Endothelial cell of umbilical vein (primary cell): Measurements from ENCODE around the gene RAB39A. TPM values are rescaled to one million over a fixed set of nuclear protein-coding genes. Genes with fewer than 3 reads are reported as not detected.

Source experiments
- BruUV-seq: library from RNA; stranded (reverse); fragments of 400-500 nt; replicated peaks from 2 replicates; lab custom pipeline; 2021; lab: Mats Ljungman, UMichigan
- CTCF ChIA-PET: fragments of 300-600, 350-600 bp; sonication (Branson Sonifier 250); formaldehyde crosslinking; loops from one replicate; lab custom pipeline; 2021; ENCODE audit warnings: antibody characterized with exemption, inconsistent platforms; lab: Charles Lee
- POLR2A ChIA-PET: fragments of 300-600, 350-600 bp; sonication (Branson Sonifier 250); formaldehyde crosslinking; loops from one replicate; lab custom pipeline; 2021; ENCODE audit warnings: antibody characterized with exemption, inconsistent platforms; lab: Charles Lee
- DNase-seq: peaks from one replicate; pipeline ENCODE4 v3.0.0-alpha.2; 2011; ENCODE audit warnings: low read depth, low spot score
- FAIRE-seq: peaks from 2 replicates; lab custom pipeline; 2011; peaks lifted over from hg19 to GRCh38; lab: Jason Lieb, UNC
- H2AFZ ChIP-seq: 2 replicates; pipeline ENCODE4 v1.6.0; 2012; ENCODE audit warnings: low read depth, low read length, control low read depth, inconsistent platforms
- H3K27ac ChIP-seq: 2 replicates; pipeline ENCODE4 v1.5.1; 2011; ENCODE audit warnings: low read depth, mild to moderate bottlenecking, control low read depth, low read length, moderate library complexity; ENCODE audit not compliant: insufficient read depth
- H3K27me3 ChIP-seq, 2 experiments: 2 replicates each; pipeline versions ENCODE4 v1.6.0 to v1.6.1; 2011; ENCODE audit warnings: low read length in 2 of 2, mixed read lengths in 1 of 2; ENCODE audit not compliant: control insufficient read depth in 2 of 2, insufficient read depth in 2 of 2
- H3K36me3 ChIP-seq, 2 experiments: 2 replicates in 1 of 2; 3 replicates in 1 of 2; pipeline ENCODE4 v1.5.1; 2011; ENCODE audit warnings: low read length in 2 of 2, mild to moderate bottlenecking in 1 of 2, moderate library complexity in 1 of 2; ENCODE audit not compliant: control insufficient read depth in 2 of 2, insufficient read depth in 2 of 2; ENCODE audit errors: extremely low read depth in 1 of 2
- H3K4me1 ChIP-seq: 3 replicates; pipeline ENCODE4 v1.5.1; 2011; ENCODE audit warnings: mild to moderate bottlenecking, low read length; ENCODE audit not compliant: control insufficient read depth, insufficient read depth; ENCODE audit errors: extremely low read depth
- H3K4me2 ChIP-seq: 2 replicates; pipeline ENCODE4 v1.6.1; 2011; ENCODE audit warnings: low read length, control low read depth, mixed read lengths; ENCODE audit not compliant: insufficient read depth
- H3K4me3 ChIP-seq, 3 experiments: fragments of 200-600 bp in 1 of 3; sonication (generic), shearing (Covaris generic) in 1 of 3; replicated peaks in 1 of 3; 2 replicates each; pipeline ENCODE4 v1.5.1; 2011 to 2016; ENCODE audit warnings: control low read depth in 3 of 3, low read length in 3 of 3, mild to moderate bottlenecking in 2 of 3, inconsistent platforms in 1 of 3, low read depth in 1 of 3, moderate library complexity in 1 of 3; ENCODE audit not compliant: insufficient read depth in 1 of 3
- H3K79me2 ChIP-seq: 2 replicates; pipeline ENCODE4 v1.6.0; 2012; ENCODE audit warnings: low read length, inconsistent platforms; ENCODE audit not compliant: control insufficient read depth, insufficient read depth
- H3K9ac ChIP-seq: replicated peaks from 2 replicates; pipeline ENCODE3; 2011; ENCODE audit warnings: low read length, control low read depth; ENCODE audit not compliant: insufficient read depth; ENCODE audit errors: extremely low read depth
- H3K9me1 ChIP-seq: replicated peaks from 3 replicates; pipeline ENCODE4 v1.6.0; 2011; ENCODE audit warnings: mild to moderate bottlenecking, low read length; ENCODE audit not compliant: control insufficient read depth, insufficient read depth; ENCODE audit errors: extremely low read depth
- H3K9me3 ChIP-seq: replicated peaks from 2 replicates; pipeline ENCODE4 v1.5.1; 2012; ENCODE audit warnings: low read length, inconsistent platforms; ENCODE audit not compliant: control insufficient read depth, insufficient read depth
- H4K20me1 ChIP-seq: replicated peaks from 2 replicates; pipeline ENCODE3; 2011; ENCODE audit warnings: mild to moderate bottlenecking, low read length; ENCODE audit not compliant: control insufficient read depth, insufficient read depth; ENCODE audit errors: extremely low read depth
- CTCF ChIP-seq, 2 donors: IDR thresholded peaks; 1 replicate in 1 of 2; 2 replicates in 1 of 2; pipeline ENCODE4 v1.5.1; 2011; ENCODE audit warnings: low read length in 2 of 2, mild to moderate bottlenecking in 2 of 2, moderate library complexity in 2 of 2, control low read depth in 1 of 2, inconsistent platforms in 1 of 2, low read depth in 1 of 2; ENCODE audit not compliant: insufficient read depth in 1 of 2; ENCODE audit errors: extremely low read depth in 1 of 2
- EZH2 ChIP-seq: IDR thresholded peaks from 2 replicates; pipeline ENCODE4 v1.6.1; 2012; ENCODE audit warnings: borderline replicate concordance, low read depth, mild to moderate bottlenecking, moderate library complexity, low read length, inconsistent platforms; ENCODE audit not compliant: severe bottlenecking
- FOS ChIP-seq: IDR thresholded peaks from 2 replicates; pipeline ENCODE4 v1.6.1; 2011; ENCODE audit warnings: mild to moderate bottlenecking, low read length, moderate library complexity, borderline replicate concordance; ENCODE audit not compliant: insufficient read depth
- GATA2 ChIP-seq: IDR thresholded peaks from 2 replicates; pipeline ENCODE4 v1.7.0; 2011; ENCODE audit warnings: low read depth, mild to moderate bottlenecking, moderate library complexity, mixed read lengths, low read length; ENCODE audit not compliant: insufficient read length, insufficient read depth
- JUN ChIP-seq: IDR thresholded peaks from 2 replicates; pipeline ENCODE4 v1.6.1; 2011; ENCODE audit warnings: borderline replicate concordance, low read depth; ENCODE audit not compliant: insufficient read length, insufficient read depth
- MAX ChIP-seq: IDR thresholded peaks from 2 replicates; pipeline ENCODE4 v1.6.1; 2011; ENCODE audit not compliant: insufficient read depth, insufficient read length
- MYC ChIP-seq: IDR thresholded peaks from one replicate; pipeline ENCODE4 v1.6.1; 2011; ENCODE audit warnings: mild to moderate bottlenecking, low read depth, low read length
- POLR2A ChIP-seq: IDR thresholded peaks from 2 replicates; pipeline ENCODE4 v1.6.1; 2012; ENCODE audit warnings: low read depth, mild to moderate bottlenecking, control low read depth, low read length
- POLR2AphosphoS5 ChIP-seq: IDR thresholded peaks from 2 replicates; pipeline ENCODE4 v1.6.1; 2012; ENCODE audit warnings: low read depth, mild to moderate bottlenecking, control low read depth, low read length, moderate library complexity; ENCODE audit not compliant: insufficient read depth
- dilution Hi-C: fragments of 300-500 bp; cut with MboI; formaldehyde crosslinking; loops from one replicate; pipeline ENCODE4 v1.15.0; 2019; ENCODE audit warnings: low sequenced_read_pairs; ENCODE audit not compliant: extremely low pct_ligation_motif_present
- intact Hi-C: fragments of 100-400 bp; cut with micrococcal nuclease; formaldehyde crosslinking; loops from one replicate; pipeline ENCODE4 v1.10.0; 2022
- polyA plus RNA-seq, 4 experiments: library from polyadenylated mRNA; depleted of rRNA in 3 of 4; stranded (reverse) in 3 of 4; unstranded in 1 of 4; fragments of >200 nt; gene quantifications; 2 replicates each; pipeline versions ENCODE4 v1.2.1 to v1.2.3, GENCODE V29; 2011 to 2012; ENCODE audit warnings: missing spikeins in 1 of 4
- total RNA-seq: library from RNA; stranded (reverse); gene quantifications from 2 replicates; pipeline ENCODE4 v1.2.3, GENCODE V29; 2021

Gene RAB39A
- total and polyA plus RNA-seq, 2 donors (not counting 3 experiments of a cell fraction or from before 2014, with no cell fraction given): not detected

GRCh38 chr11:108008656-108009496, 80.6 kb downstream of the RAB39A start, which contains the start of gene CUL5:
Gene CUL5 (plus strand): TSS chr11:108008898. CDS start chr11:108009349, 451 bp downstream.
- intact Hi-C loops (loop anchor here (1.0 to 10.0 kb wide), 7 partner anchors 80 to 640 kb away; partner anchors contain the start of genes ACAT1, ALKBH8, NPAT and RAB39A), dilution Hi-C loops (no loop called here)
- POLR2A ChIA-PET: interaction anchor here (0.5 to 1.3 kb wide), 5 partner anchors 9 to 2000 kb away, joined by 3 to 5 read pairs (median 4); partner anchors contain the start of gene DDX10
- Histone ChIP-seq H3K9ac (peak within 1 kb of the TSS; percentile 91), H3K4me3 (peak within 1 kb of the TSS; percentile 44 to 88 (median 60)), H3K9me1 (no peaks in the 10 kb centered on the region), H3K27ac (peak within 1 kb of the TSS; percentile 75), H4K20me1 (peaks cover 3% of the 10 kb centered on the region), H3K4me1 (peaks cover 12% of the 10 kb centered on the region), H3K79me2 (peaks cover 48% of the 10 kb centered on the region), H3K9me3 (no peaks in the 10 kb centered on the region), H2AFZ (peak within 1 kb of the TSS; percentile 53), H3K36me3 (no peaks in the 10 kb centered on the region), H3K27me3 (no peaks in the 10 kb centered on the region), H3K4me2 (peak within 1 kb of the TSS; percentile 94)
- CTCF ChIA-PET: interaction anchor here (0.6 to 2.0 kb wide), 31 partner anchors 9 to 692 kb away, joined by 3 to 15 read pairs (median 4); partner anchors contain the start of genes ACAT1, CWF19L2 and DDX10
- TSS peak; percentile 87 for BruUV-seq
- FAIRE-seq (peak; percentile 87), DNase-seq (peak; percentile 90)
- TF ChIP-seq POLR2A (peak; percentile 91), MYC (no peak), FOS (no peak), EZH2 (no peak), POLR2AphosphoS5 (peak; percentile 88), MAX (peak; percentile 94), CTCF (IDR thresholded peaks at IDR 0.05; ENCODE audit: extremely low read depth in 1 of 2, insufficient read depth in 1 of 2, low read depth in 1 of 2, low read length in 2 of 2) (peak; percentile 91 to 96), GATA2 (no peak), JUN (no peak)
